WTC11 (cell line): ENCODE results near the gene VAMP4. TPM values are rescaled to one million over a fixed set of nuclear protein-coding genes. Genes with fewer than 3 reads are reported as not detected.

Experiments used
- ATAC-seq: fragments of 200-7000 bp; cut with Tn5 transposase; 2 replicates; pipeline ENCODE4 v1.10.0; 2021; ENCODE audit warnings: mild to moderate bottlenecking, moderate library complexity
- CTCF ChIA-PET: fragments of 300-600 bp; sonication (Branson Sonifier 250); formaldehyde crosslinking; loops from one replicate; lab custom pipeline; 2021; ENCODE audit warnings: antibody characterized with exemption; lab: Charles Lee
- POLR2A ChIA-PET: fragments of 350-600 bp; sonication (Branson Sonifier 250); formaldehyde crosslinking; loops from one replicate; lab custom pipeline; 2021; ENCODE audit warnings: antibody characterized with exemption; lab: Charles Lee
- DNase-seq: peaks from one replicate; pipeline ENCODE4 v3.0.0; 2021; ENCODE audit warnings: low spot score
- H3K27ac Mint-ChIP-seq: 2 replicates; pipeline ENCODE4 v1.8.0; 2021; ENCODE audit warnings: mixed read lengths
- H3K27me3 Mint-ChIP-seq: 2 replicates; pipeline ENCODE4 v1.8.0; 2021; ENCODE audit warnings: low read depth, mild to moderate bottlenecking, moderate library complexity, mixed read lengths
- H3K36me3 Mint-ChIP-seq: 2 replicates; pipeline ENCODE4 v1.8.0; 2021; ENCODE audit warnings: mixed read lengths
- H3K4me1 Mint-ChIP-seq: 2 replicates; pipeline ENCODE4 v1.8.0; 2022; ENCODE audit warnings: mixed read lengths
- H3K4me3 Mint-ChIP-seq: 2 replicates; pipeline ENCODE4 v1.8.0; 2021; ENCODE audit warnings: mild to moderate bottlenecking, moderate library complexity, mixed read lengths
- H3K9me3 Mint-ChIP-seq: 2 replicates; pipeline ENCODE4 v1.8.0; 2021; ENCODE audit warnings: mixed read lengths
- ETV6 ChIP-seq: sonication (generic); formaldehyde crosslinking; IDR thresholded peaks from 2 replicates; pipeline ENCODE4 v1.8.1; 2022; ENCODE audit warnings: mild to moderate bottlenecking, missing genetic modification reagents
- GTF2I ChIP-seq: fragments of 250-450 bp; sonication (Bioruptor Pico); conservative IDR thresholded peaks from 2 replicates; pipeline ENCODE4 v1.4.0; 2021; ENCODE audit warnings: mild to moderate bottlenecking
- JAZF1 ChIP-seq: fragments of 250-450 bp; sonication (Bioruptor Pico); IDR thresholded peaks from 2 replicates; pipeline ENCODE4 v1.9.0; 2021; ENCODE audit warnings: moderate library complexity, mild to moderate bottlenecking, inconsistent platforms
- KAT7 ChIP-seq: sonication (generic); formaldehyde crosslinking; IDR thresholded peaks from 2 replicates; pipeline ENCODE4 v1.8.1; 2023; ENCODE audit warnings: missing genetic modification reagents, mild to moderate bottlenecking, borderline replicate concordance
- MLX ChIP-seq: sonication (generic); formaldehyde crosslinking; IDR thresholded peaks from 2 replicates; pipeline ENCODE4 v1.8.1; 2023; ENCODE audit warnings: mild to moderate bottlenecking, missing genetic modification reagents, moderate library complexity
- STAT6 ChIP-seq: sonication (generic); formaldehyde crosslinking; conservative IDR thresholded peaks from 2 replicates; pipeline ENCODE4 v1.8.1; 2023; ENCODE audit warnings: mild to moderate bottlenecking, low read depth, missing genetic modification reagents, moderate library complexity
- TEAD4 ChIP-seq: sonication (generic); formaldehyde crosslinking; IDR thresholded peaks from 2 replicates; pipeline ENCODE4 v1.8.0; 2022; ENCODE audit warnings: mild to moderate bottlenecking, missing genetic modification reagents
- ZBTB21 ChIP-seq: sonication (generic); formaldehyde crosslinking; IDR thresholded peaks from 2 replicates; pipeline ENCODE4 v1.8.1; 2023; ENCODE audit warnings: mild to moderate bottlenecking, missing genetic modification reagents, borderline replicate concordance
- ZBTB43 ChIP-seq: sonication (generic); formaldehyde crosslinking; IDR thresholded peaks from 2 replicates; pipeline ENCODE4 v1.8.1; 2023; ENCODE audit warnings: mild to moderate bottlenecking, missing genetic modification reagents
- ZNF121 ChIP-seq: sonication (generic); formaldehyde crosslinking; IDR thresholded peaks from 2 replicates; pipeline ENCODE4 v1.8.0; 2023; ENCODE audit warnings: missing genetic modification reagents
- ZNF396 ChIP-seq: fragments of 250-450 bp; sonication (Bioruptor Pico); IDR thresholded peaks from 2 replicates; pipeline ENCODE4 v1.8.0; 2021; ENCODE audit warnings: mild to moderate bottlenecking, moderate library complexity, borderline replicate concordance
- ZNF416 ChIP-seq: fragments of 250-450 bp; sonication (Bioruptor Pico); IDR thresholded peaks from 2 replicates; pipeline ENCODE4 v1.9.0; 2021; ENCODE audit warnings: mild to moderate bottlenecking, inconsistent platforms
- total RNA-seq: library from RNA; stranded (reverse); gene quantifications from 3 replicates; pipeline ENCODE4 v1.2.3, GENCODE V29; 2021
- TF ChIP-seq, protein P1 (sequence below): sonication (generic); formaldehyde crosslinking; IDR thresholded peaks from 2 replicates; pipeline ENCODE4 v1.8.1; 2022; ENCODE audit warnings: mild to moderate bottlenecking, moderate library complexity, missing genetic modification reagents
- TF ChIP-seq, protein P2 (sequence below): fragments of 250-450 bp; sonication (Bioruptor Pico); IDR thresholded peaks from 2 replicates; pipeline ENCODE4 v1.9.0; 2021; ENCODE audit warnings: mild to moderate bottlenecking
- TF ChIP-seq, protein P3 (sequence below): sonication (generic); formaldehyde crosslinking; IDR thresholded peaks from 2 replicates; pipeline ENCODE4 v1.8.1; 2022; ENCODE audit warnings: low read depth, missing genetic modification reagents, borderline replicate concordance
- TF ChIP-seq, protein P4 (sequence below): sonication (generic); formaldehyde crosslinking; conservative IDR thresholded peaks from 2 replicates; pipeline ENCODE4 v1.8.1; 2022; ENCODE audit warnings: mild to moderate bottlenecking, missing genetic modification reagents
- TF ChIP-seq, protein P5 (sequence below): fragments of 250-450 bp; sonication (Bioruptor Pico); conservative IDR thresholded peaks from 2 replicates; pipeline ENCODE4 v1.9.0; 2021; ENCODE audit warnings: mild to moderate bottlenecking
- TF ChIP-seq, protein P6 (sequence below): fragments of 250-450 bp; sonication (Bioruptor Pico); IDR thresholded peaks from 2 replicates; pipeline ENCODE4 v1.8.0; 2021; ENCODE audit warnings: mild to moderate bottlenecking

Gene VAMP4
- total RNA-seq, 1 experiment from 2014 or later, result 11.4 TPM

DNA sequence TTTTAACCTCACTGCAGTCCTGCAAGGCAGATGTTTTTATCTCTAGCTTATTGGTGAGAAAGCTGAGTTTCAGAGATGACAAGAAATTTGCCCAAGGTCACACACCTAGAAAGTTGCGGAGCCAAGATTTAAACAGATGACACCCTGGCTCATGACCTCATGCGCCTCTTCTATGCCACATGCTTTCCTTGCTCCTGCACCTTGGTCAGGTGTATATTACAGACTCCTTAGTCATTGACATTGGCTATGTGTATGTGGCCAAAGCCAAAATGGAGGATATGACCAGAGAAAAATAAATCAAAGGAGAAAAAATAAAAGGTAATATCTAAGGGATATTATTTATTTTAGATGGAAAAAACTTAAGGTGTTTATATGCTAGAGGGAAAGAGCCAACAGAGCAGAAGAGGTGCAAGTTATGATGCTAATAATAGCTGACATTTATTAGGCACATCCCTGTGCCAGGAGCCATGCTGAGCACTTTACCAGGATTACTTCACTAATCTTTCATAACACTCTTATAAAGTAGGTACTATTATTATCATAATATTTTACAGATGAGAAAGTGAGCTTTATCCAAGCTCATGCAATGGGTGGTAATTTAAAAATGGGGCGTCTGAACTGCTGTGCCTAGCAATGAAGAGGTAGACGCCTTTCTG is 75.6 kb downstream of the VAMP4 start:
- CTCF ChIA-PET, result interaction anchor here (0.6 to 2.1 kb wide), 3 partner anchors 11 to 50 kb away, joined by 3 to 7 read pairs (median 5); no protein-coding TSS in a partner anchor
- H3K4me3 Mint-ChIP-seq, result no peak overlapping the region
- 0 out of 2 replicates have a peak, but pooled peaks cover 2% of the 10 kb centered on the region for H3K9me3 Mint-ChIP-seq
- POLR2A ChIA-PET, result no interaction called here
- H3K27me3 Mint-ChIP-seq, result no peaks in the 10 kb centered on the region
- TF ChIP-seq, protein P1, sequence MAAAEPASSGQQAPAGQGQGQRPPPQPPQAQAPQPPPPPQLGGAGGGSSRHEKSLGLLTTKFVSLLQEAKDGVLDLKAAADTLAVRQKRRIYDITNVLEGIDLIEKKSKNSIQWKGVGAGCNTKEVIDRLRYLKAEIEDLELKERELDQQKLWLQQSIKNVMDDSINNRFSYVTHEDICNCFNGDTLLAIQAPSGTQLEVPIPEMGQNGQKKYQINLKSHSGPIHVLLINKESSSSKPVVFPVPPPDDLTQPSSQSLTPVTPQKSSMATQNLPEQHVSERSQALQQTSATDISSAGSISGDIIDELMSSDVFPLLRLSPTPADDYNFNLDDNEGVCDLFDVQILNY (CRISPR knock-in tag), result no peak
- TF ChIP-seq, protein P2, sequence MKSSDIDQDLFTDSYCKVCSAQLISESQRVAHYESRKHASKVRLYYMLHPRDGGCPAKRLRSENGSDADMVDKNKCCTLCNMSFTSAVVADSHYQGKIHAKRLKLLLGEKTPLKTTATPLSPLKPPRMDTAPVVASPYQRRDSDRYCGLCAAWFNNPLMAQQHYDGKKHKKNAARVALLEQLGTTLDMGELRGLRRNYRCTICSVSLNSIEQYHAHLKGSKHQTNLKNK (CRISPR knock-in tag), result no peak
- TF ChIP-seq JAZF1 (CRISPR knock-in tag) (no peak), ZNF416 (CRISPR knock-in tag) (no peak), KAT7 (no peak), TEAD4 (no peak), ZBTB21 (CRISPR knock-in tag) (no peak), ZNF121 (no peak), GTF2I (no peak), MLX (CRISPR knock-in tag) (no peak), ZNF396 (CRISPR knock-in tag) (no peak), ZBTB43 (no peak), STAT6 (CRISPR knock-in tag) (no peak), ETV6 (CRISPR knock-in tag) (no peak)
- TF ChIP-seq, protein P3, sequence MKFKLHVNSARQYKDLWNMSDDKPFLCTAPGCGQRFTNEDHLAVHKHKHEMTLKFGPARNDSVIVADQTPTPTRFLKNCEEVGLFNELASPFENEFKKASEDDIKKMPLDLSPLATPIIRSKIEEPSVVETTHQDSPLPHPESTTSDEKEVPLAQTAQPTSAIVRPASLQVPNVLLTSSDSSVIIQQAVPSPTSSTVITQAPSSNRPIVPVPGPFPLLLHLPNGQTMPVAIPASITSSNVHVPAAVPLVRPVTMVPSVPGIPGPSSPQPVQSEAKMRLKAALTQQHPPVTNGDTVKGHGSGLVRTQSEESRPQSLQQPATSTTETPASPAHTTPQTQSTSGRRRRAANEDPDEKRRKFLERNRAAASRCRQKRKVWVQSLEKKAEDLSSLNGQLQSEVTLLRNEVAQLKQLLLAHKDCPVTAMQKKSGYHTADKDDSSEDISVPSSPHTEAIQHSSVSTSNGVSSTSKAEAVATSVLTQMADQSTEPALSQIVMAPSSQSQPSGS, result no peak
- TF ChIP-seq, protein P4, sequence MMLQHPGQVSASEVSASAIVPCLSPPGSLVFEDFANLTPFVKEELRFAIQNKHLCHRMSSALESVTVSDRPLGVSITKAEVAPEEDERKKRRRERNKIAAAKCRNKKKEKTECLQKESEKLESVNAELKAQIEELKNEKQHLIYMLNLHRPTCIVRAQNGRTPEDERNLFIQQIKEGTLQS (CRISPR knock-in tag), result no peak
- TF ChIP-seq, protein P5, sequence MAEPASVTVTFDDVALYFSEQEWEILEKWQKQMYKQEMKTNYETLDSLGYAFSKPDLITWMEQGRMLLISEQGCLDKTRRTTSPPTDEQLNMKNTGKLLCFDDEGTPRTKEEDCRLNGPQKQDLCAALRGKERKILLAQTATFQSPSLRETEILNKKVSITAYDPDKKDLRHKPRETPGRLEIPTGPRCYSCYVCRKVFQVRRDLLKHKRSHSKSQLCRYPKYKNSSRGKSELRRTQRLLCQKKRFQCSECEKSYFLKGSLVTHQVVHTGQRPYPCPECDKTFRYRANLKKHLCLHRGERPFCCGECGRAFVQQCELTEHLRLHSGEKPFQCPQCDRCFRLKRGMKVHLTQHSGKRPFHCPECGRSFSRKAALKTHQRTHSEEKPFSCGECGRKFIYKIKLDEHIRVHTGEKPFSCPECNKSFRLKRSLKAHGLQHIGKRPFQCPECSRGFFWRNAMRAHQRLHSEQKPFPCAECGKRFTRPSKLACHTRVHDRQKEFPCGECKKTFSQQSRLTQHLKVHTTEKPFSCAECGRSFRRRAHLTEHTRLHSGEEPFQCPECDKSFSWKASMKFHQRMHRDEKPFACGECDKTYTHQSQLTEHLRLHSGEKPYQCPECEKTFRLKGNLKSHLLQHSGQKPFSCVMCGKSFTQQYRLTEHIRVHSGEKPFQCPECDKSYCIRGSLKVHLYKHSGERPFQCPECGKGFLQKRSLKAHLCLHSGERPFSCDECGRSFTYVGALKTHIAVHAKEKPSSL, result no peak
- TF ChIP-seq, protein P6, sequence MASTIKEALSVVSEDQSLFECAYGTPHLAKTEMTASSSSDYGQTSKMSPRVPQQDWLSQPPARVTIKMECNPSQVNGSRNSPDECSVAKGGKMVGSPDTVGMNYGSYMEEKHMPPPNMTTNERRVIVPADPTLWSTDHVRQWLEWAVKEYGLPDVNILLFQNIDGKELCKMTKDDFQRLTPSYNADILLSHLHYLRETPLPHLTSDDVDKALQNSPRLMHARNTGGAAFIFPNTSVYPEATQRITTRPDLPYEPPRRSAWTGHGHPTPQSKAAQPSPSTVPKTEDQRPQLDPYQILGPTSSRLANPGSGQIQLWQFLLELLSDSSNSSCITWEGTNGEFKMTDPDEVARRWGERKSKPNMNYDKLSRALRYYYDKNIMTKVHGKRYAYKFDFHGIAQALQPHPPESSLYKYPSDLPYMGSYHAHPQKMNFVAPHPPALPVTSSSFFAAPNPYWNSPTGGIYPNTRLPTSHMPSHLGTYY (CRISPR knock-in tag), result no peak
- TF ChIP-seq, all 79 proteins: peak for 0
- ATAC-seq (no peak), DNase-seq (no peak)
- Mint-ChIP-seq H3K27ac (no peak overlapping the region), H3K4me1 (peaks cover 2% of the 10 kb centered on the region), H3K36me3 (no peaks in the 10 kb centered on the region)
